ENCODE data around the gene GLCCI1.
"Not testable (repeated sequence)": the region's sequence is repeated elsewhere in the genome, so short reads cannot be mapped to it uniquely, and the experiment has no call there.

The GLCCI1 gene

GRCh38 chr7:8065356-8065813 lies 96.8 kb downstream of the GLCCI1 start:
- H3K27ac Mint-ChIP-seq (ENCODE audit: low read depth), result peak overlapping the region; percentile 37
- H3K4me3 Mint-ChIP-seq, result no peak overlapping the region
- no peak for ATAC-seq (replicated peaks; ENCODE audit: extremely low read depth, poor library complexity, severe bottlenecking)
- H3K36me3 Mint-ChIP-seq (ENCODE audit: insufficient read depth), result peaks cover 21% of the 10 kb centered on the region
- DNase-seq (ENCODE audit: low spot score in 2 of 2), result no peak
- no peaks in the 10 kb centered on the region for H3K9me3 Mint-ChIP-seq
- H3K4me1 Mint-ChIP-seq, result peaks cover 65% of the 10 kb centered on the region
- no peaks in the 10 kb centered on the region for H3K27me3 Mint-ChIP-seq

DNA sequence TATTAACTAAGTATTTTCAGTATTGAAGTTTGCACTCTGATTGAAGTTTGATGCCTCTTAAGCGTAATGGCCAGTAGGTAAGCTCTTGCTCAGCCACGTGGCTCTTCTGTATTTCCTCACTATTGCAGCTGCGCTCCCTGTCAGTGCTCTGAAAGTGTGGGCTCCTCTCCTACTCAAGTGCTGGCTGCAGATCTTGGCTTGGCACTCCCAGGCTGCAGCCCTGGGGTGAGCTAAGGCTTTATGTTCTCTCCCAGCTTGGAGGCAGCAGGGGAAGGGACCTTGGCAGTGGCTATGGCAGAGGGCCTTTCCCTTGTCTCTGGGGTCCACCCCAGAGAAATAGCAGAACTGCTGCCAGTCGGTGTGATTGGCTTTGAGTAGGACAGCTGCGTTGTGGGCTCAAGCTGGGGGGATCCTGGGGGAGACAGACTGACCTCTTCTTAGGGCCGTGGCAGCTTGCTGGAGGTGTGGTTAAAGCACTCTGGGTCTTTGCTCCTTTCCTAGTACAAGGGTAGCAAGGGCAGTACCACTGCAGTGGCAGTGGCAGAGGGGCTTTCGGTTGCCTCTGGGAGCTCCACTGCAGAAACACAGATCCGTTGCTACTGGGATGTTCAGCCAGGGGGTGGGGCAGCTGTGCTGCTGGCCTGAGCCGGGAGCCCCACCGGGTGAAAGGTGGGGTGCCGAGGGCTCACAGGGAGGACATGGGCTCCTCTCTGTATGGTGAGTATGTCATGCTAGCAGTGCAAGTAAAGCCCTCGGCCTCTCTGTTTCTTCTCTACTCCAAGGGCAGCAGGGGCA lies 100.5 kb downstream of the GLCCI1 start:
- Mint-ChIP-seq H3K4me1 (peaks cover 71% of the 10 kb centered on the region), H3K36me3 (ENCODE audit: insufficient read depth) (peaks cover 16% of the 10 kb centered on the region), H3K27me3 (no peaks in the 10 kb centered on the region), H3K4me3 (no peak overlapping the region), H3K9me3 (no peaks in the 10 kb centered on the region), H3K27ac (ENCODE audit: low read depth) (no peak overlapping the region)
- ATAC-seq (replicated peaks; ENCODE audit: extremely low read depth, poor library complexity, severe bottlenecking), result no peak
- no peak for DNase-seq (ENCODE audit: low spot score in 2 of 2)

DNA sequence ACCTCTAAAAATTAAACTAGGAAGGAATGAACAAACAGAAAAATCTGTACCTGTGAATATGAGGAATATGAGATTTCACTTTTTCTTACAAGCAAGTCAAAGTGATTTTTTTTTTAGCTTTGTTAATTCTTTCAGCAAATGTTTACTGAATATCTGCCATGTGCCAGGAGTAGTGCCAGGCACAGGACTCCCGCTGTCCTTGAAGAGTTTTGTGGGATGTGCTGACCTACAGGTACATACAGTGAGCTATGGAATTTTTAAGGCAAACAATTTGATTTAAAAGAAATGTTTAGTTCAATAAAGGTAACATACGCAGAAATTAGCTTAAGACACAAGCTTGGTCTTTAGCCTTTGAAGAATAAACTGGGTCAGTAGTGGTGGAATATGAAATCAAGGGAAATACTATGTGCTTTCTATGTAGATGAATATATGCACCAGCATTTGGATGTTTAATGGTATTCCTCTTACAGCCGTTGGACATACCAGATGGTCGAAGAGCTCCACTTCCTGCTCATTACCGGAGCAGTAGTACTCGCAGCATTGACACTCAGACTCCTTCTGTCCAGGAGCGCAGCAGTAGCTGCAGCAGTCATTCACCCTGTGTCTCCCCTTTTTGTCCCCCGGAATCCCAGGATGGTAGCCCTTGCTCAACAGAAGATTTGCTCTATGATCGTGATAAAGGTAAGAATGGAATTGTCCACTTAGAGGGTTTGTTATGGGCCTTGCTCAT lies 102.0 kb downstream of the GLCCI1 start:
- H3K36me3 Mint-ChIP-seq (ENCODE audit: insufficient read depth), result peaks cover 16% of the 10 kb centered on the region

GRCh38 chr7:8078418-8078817 lies 109.8 kb downstream of the GLCCI1 start:
- DNase-seq (ENCODE audit: low spot score in 2 of 2), result no peak
- H3K27me3 Mint-ChIP-seq, result no peaks in the 10 kb centered on the region
- peaks cover 15% of the 10 kb centered on the region for H3K4me1 Mint-ChIP-seq
- no peaks in the 10 kb centered on the region for H3K9me3 Mint-ChIP-seq
- H3K4me3 Mint-ChIP-seq, result no peak overlapping the region
- no peaks in the 10 kb centered on the region for H3K36me3 Mint-ChIP-seq (ENCODE audit: insufficient read depth)
- no peak overlapping the region for H3K27ac Mint-ChIP-seq (ENCODE audit: low read depth)
- ATAC-seq (replicated peaks; ENCODE audit: extremely low read depth, poor library complexity, severe bottlenecking), result no peak

More for the DNA sequence above, 102.0 kb downstream of the GLCCI1 start:
- Mint-ChIP-seq H3K4me3 (no peak overlapping the region), H3K27me3 (no peaks in the 10 kb centered on the region), H3K27ac (ENCODE audit: low read depth) (no peak overlapping the region), H3K9me3 (no peaks in the 10 kb centered on the region), H3K4me1 (peaks cover 65% of the 10 kb centered on the region)
- no peak for ATAC-seq (replicated peaks; ENCODE audit: extremely low read depth, poor library complexity, severe bottlenecking)
- DNase-seq (ENCODE audit: low spot score in 2 of 2), result no peak

- DNase-seq (ENCODE audit: low spot score in 2 of 2) (no peak), ATAC-seq (replicated peaks; ENCODE audit: extremely low read depth, poor library complexity, severe bottlenecking) (no peak)
- peaks cover 15% of the 10 kb centered on the region for H3K36me3 Mint-ChIP-seq (ENCODE audit: insufficient read depth)
- no peak overlapping the region for H3K4me3 Mint-ChIP-seq
- peaks cover 11% of the 10 kb centered on the region for H3K4me1 Mint-ChIP-seq
- no peaks in the 10 kb centered on the region for H3K27me3 Mint-ChIP-seq
- H3K9me3 Mint-ChIP-seq, result no peaks in the 10 kb centered on the region
- H3K27ac Mint-ChIP-seq (ENCODE audit: low read depth), result no peak overlapping the region
Measured at GRCh38 chr7:8082762-8083161, 114.2 kb downstream of the GLCCI1 start.

DNA sequence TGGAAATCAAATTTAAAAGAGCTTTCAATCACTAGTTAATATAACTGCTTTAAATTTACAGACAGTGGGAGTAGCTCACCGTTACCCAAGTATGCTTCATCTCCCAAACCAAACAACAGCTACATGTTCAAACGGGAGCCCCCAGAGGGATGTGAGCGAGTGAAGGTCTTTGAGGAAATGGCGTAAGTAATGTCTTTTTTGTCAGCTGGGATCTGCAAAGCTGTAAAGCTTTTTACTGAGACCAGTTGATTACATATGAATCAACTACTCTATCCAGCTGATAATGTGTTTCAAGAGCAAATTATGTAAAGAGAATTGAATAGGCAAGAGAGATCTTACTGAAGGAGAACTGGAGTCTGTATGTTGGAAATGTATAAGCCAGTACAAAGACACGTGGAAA lies 116.2 kb downstream of the GLCCI1 start:
- DNase-seq (ENCODE audit: low spot score in 2 of 2) (no peak), ATAC-seq (replicated peaks; ENCODE audit: extremely low read depth, poor library complexity, severe bottlenecking) (no peak)
- Mint-ChIP-seq H3K27me3 (no peaks in the 10 kb centered on the region), H3K27ac (ENCODE audit: low read depth) (no peak overlapping the region), H3K4me3 (no peak overlapping the region), H3K36me3 (ENCODE audit: insufficient read depth) (peaks cover 16% of the 10 kb centered on the region), H3K4me1 (peaks cover 5% of the 10 kb centered on the region), H3K9me3 (no peaks in the 10 kb centered on the region)

DNA sequence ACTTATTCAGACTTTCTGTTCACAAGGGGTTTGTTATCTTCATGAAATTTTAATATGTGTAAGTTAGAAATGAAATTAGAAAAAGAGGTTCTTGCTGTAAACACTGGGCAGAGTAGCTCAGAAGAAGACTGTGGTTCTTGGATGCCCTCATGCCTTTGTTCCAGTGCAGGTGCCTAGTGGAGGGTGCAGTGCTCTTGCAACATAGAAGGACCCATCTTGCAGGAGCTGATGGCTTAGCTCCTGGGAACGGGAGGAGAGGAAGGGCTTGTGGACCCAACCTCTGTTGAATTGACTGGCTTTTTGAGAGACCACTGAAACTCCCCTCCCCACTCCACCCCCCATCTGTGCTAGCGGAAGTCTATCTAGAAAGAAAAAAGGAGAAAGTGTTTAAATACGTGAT lies 116.8 kb downstream of the GLCCI1 start:
- no peak overlapping the region for H3K4me3 Mint-ChIP-seq
- no peaks in the 10 kb centered on the region for H3K27me3 Mint-ChIP-seq
- H3K9me3 Mint-ChIP-seq, result no peaks in the 10 kb centered on the region
- no peak overlapping the region for H3K27ac Mint-ChIP-seq (ENCODE audit: low read depth)
- ATAC-seq (replicated peaks; ENCODE audit: extremely low read depth, poor library complexity, severe bottlenecking), result no peak
- H3K4me1 Mint-ChIP-seq, result peaks cover 5% of the 10 kb centered on the region
- DNase-seq (ENCODE audit: low spot score in 2 of 2), result no peak
- peaks cover 19% of the 10 kb centered on the region for H3K36me3 Mint-ChIP-seq (ENCODE audit: insufficient read depth)

GRCh38 chr7:8086239-8086638 lies 117.6 kb downstream of the GLCCI1 start:
- Mint-ChIP-seq H3K27me3 (no peaks in the 10 kb centered on the region), H3K36me3 (ENCODE audit: insufficient read depth) (peaks cover 19% of the 10 kb centered on the region), H3K27ac (ENCODE audit: low read depth) (peak overlapping the region; percentile 82), H3K9me3 (no peaks in the 10 kb centered on the region), H3K4me3 (no peak overlapping the region), H3K4me1 (peaks cover 5% of the 10 kb centered on the region)
- DNase-seq (ENCODE audit: low spot score in 2 of 2) (no peak), ATAC-seq (replicated peaks; ENCODE audit: extremely low read depth, poor library complexity, severe bottlenecking) (no peak)

GRCh38 chr7:8089036-8089780 lies 120.6 kb downstream of the GLCCI1 start:
- Mint-ChIP-seq H3K4me3 (no peak overlapping the region), H3K36me3 (ENCODE audit: insufficient read depth) (peaks cover 16% of the 10 kb centered on the region), H3K27me3 (no peaks in the 10 kb centered on the region), H3K27ac (ENCODE audit: low read depth) (no peak overlapping the region), H3K4me1 (peaks cover 5% of the 10 kb centered on the region), H3K9me3 (no peaks in the 10 kb centered on the region)
- ATAC-seq (replicated peaks; ENCODE audit: extremely low read depth, poor library complexity, severe bottlenecking) (no peak), DNase-seq (ENCODE audit: low spot score in 2 of 2) (no peak)

DNA sequence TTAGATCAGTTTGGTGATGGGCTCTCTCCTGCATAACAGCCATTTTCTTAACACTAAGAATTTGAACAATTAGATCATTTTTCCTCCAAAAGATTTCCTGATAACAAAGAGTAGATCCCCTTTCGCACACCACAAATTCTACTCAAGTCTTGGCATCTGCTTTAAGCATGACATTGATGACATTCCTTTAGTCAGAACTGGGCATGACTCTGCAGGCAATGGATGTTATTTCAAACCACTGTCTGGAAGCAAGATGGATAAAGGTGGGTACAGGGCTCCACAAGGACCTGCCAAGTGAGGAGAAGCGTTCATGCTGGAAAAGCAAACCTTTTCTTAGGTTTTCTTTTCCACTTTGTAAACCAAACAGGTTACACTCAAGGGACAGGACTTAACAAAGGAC lies 123.5 kb downstream of the GLCCI1 start:
- Mint-ChIP-seq H3K9me3 (peaks cover 1% of the 10 kb centered on the region), H3K4me3 (no peak overlapping the region), H3K27me3 (no peaks in the 10 kb centered on the region), H3K27ac (ENCODE audit: low read depth) (no peak overlapping the region), H3K36me3 (ENCODE audit: insufficient read depth) (peaks cover 3% of the 10 kb centered on the region), H3K4me1 (no peaks in the 10 kb centered on the region)
- DNase-seq (ENCODE audit: low spot score in 2 of 2), result no peak
- no peak for ATAC-seq (replicated peaks; ENCODE audit: extremely low read depth, poor library complexity, severe bottlenecking)

- DNase-seq (ENCODE audit: low spot score in 2 of 2) (no peak), ATAC-seq (replicated peaks; ENCODE audit: extremely low read depth, poor library complexity, severe bottlenecking) (no peak)
- no peak overlapping the region for H3K27ac Mint-ChIP-seq (ENCODE audit: low read depth)
- H3K4me1 Mint-ChIP-seq, result peaks cover 5% of the 10 kb centered on the region
- no peaks in the 10 kb centered on the region for H3K27me3 Mint-ChIP-seq
- peaks cover 5% of the 10 kb centered on the region for H3K9me3 Mint-ChIP-seq
- H3K36me3 Mint-ChIP-seq (ENCODE audit: insufficient read depth), result peaks cover 3% of the 10 kb centered on the region
- H3K4me3 Mint-ChIP-seq, result no peak overlapping the region
Measured at GRCh38 chr7:8094164-8095140, 125.9 kb downstream of the GLCCI1 start.

GRCh38 chr7:8101292-8101691 lies 132.7 kb downstream of the GLCCI1 start:
- peaks cover 18% of the 10 kb centered on the region for H3K9me3 Mint-ChIP-seq
- not testable (repeated sequence) for H3K36me3 Mint-ChIP-seq (ENCODE audit: insufficient read depth)

More at GRCh38 chr7:8101292-8101691, 132.7 kb downstream of the GLCCI1 start:
- peaks cover 30% of the 10 kb centered on the region for H3K4me1 Mint-ChIP-seq
- not testable (repeated sequence) for ATAC-seq (replicated peaks; ENCODE audit: extremely low read depth, poor library complexity, severe bottlenecking); H3K27me3 Mint-ChIP-seq; H3K4me3 Mint-ChIP-seq; DNase-seq (ENCODE audit: low spot score in 2 of 2); H3K27ac Mint-ChIP-seq (ENCODE audit: low read depth)

Measured in central memory CD8-positive, alpha-beta T cell (primary cell).